Nephron (organoid): ENCODE data around the gene MAP6D1.

ENCODE experiments used
- H3K27ac Mint-ChIP-seq, 3 experiments: 2 replicates each; pipeline ENCODE4 v1.8.0; 2020; ENCODE audit warnings: mixed read lengths in 3 of 3, mild to moderate bottlenecking in 2 of 3, moderate library complexity in 1 of 3
- H3K27me3 Mint-ChIP-seq: 2 replicates; pipeline ENCODE4 v1.8.0; 2021; ENCODE audit warnings: low read depth, mild to moderate bottlenecking, moderate library complexity, mixed read lengths
- H3K36me3 Mint-ChIP-seq: 2 replicates; pipeline ENCODE4 v1.8.0; 2020; ENCODE audit warnings: low read depth, mixed read lengths
- H3K4me1 Mint-ChIP-seq: 2 replicates; pipeline ENCODE4 v1.8.0; 2020; ENCODE audit warnings: mixed read lengths
- H3K4me3 Mint-ChIP-seq, 3 experiments: 2 replicates each; pipeline ENCODE4 v1.8.0; 2020; ENCODE audit warnings: mild to moderate bottlenecking in 3 of 3, mixed read lengths in 3 of 3, moderate library complexity in 2 of 3
- H3K9me3 Mint-ChIP-seq: 2 replicates; pipeline ENCODE4 v1.8.0; 2020; ENCODE audit warnings: mixed read lengths
- TF ChIP-seq, protein P1 (sequence below), 3 experiments: fragments of 200-600 bp; sonication (generic); IDR thresholded peaks; one replicate each; pipeline ENCODE4 v1.5.0; 2021; ENCODE audit warnings: antibody characterized with exemption in 3 of 3; ENCODE audit not compliant: unreplicated experiment in 3 of 3

The MAP6D1 gene

DNA sequence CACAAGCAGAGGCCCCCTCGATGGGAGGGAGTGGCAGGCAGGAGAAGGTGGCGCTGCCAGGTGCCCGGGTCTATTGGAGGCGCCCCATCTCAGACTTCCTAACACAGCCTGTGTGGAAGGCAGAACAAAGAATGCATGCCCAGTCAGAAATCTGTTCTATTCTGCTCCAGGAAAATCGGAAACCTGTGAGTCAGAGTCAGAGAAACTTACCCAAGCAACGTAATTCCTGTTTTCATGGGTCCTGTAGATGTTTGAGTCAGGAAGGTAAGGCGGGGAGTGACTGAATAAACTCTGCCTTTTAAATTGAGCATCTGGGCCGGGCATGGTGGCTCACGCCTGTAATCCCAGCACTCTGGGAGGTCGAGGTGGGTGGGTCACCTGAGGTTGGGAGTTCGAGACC is 13.7 kb downstream of the MAP6D1 start:
- H3K36me3 Mint-ChIP-seq: peaks cover 59% of the 10 kb centered on the region
- H3K4me3 Mint-ChIP-seq: no peak overlapping the region
- peaks cover 21% of the 10 kb centered on the region for H3K4me1 Mint-ChIP-seq
- H3K9me3 Mint-ChIP-seq: no peaks in the 10 kb centered on the region
- TF ChIP-seq, protein P1, sequence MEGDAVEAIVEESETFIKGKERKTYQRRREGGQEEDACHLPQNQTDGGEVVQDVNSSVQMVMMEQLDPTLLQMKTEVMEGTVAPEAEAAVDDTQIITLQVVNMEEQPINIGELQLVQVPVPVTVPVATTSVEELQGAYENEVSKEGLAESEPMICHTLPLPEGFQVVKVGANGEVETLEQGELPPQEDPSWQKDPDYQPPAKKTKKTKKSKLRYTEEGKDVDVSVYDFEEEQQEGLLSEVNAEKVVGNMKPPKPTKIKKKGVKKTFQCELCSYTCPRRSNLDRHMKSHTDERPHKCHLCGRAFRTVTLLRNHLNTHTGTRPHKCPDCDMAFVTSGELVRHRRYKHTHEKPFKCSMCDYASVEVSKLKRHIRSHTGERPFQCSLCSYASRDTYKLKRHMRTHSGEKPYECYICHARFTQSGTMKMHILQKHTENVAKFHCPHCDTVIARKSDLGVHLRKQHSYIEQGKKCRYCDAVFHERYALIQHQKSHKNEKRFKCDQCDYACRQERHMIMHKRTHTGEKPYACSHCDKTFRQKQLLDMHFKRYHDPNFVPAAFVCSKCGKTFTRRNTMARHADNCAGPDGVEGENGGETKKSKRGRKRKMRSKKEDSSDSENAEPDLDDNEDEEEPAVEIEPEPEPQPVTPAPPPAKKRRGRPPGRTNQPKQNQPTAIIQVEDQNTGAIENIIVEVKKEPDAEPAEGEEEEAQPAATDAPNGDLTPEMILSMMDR (IDR thresholded peaks at IDR 0.05; ENCODE audit: unreplicated experiment in 3 of 3): no peak
- H3K27ac Mint-ChIP-seq: no peak overlapping the region
- no peaks in the 10 kb centered on the region for H3K27me3 Mint-ChIP-seq

DNA sequence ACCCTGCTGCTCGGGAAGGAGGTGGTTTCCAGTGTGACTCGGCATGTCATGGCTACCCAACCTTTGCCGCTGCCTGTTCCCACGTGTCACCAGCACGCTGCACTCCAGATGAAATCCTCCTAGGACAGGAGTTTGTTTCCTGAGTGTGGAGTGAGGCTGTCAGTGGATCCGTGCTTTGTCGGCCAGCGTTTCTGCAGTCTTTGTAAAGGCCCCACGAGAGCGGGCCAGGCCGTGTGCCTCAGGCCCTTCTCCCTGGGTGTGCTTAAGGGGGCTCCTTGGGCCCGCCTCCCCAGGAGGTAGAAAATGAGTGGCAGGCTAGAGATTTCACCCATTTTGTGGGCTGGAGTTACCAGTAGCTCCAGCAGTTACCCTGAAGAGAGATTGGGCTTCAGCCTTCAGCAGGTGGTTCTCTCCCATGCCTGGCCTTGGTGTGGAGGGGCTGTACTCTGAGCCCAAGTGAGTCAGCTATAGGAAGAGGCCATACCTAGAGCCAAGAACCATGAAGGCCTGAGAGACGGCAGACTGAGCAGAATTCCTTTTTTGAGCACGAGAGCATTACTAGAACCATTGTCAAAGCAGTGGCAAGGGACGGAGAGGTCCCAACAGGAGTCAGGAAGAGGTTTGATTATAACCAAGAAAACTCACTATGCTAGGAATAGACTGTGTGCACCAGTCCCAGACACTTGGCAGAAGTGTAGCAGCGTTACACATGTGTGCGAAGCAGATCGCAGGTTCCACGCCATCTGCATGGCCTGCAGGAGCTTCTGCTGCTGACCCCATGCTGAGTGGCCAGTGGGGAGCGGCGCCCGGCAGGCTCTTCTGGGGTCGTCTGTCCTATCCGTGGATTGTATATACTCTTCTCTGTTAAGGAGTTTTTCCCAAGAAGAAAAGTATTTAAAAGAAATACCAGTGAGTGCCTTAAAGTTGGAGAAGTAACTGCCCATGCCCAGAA is 14.5 kb downstream of the MAP6D1 start:
- Mint-ChIP-seq H3K9me3 (no peaks in the 10 kb centered on the region), H3K4me3 (no peak overlapping the region), H3K27ac (no peak overlapping the region), H3K27me3 (no peaks in the 10 kb centered on the region), H3K36me3 (peaks cover 60% of the 10 kb centered on the region), H3K4me1 (peaks cover 23% of the 10 kb centered on the region)
- TF ChIP-seq, protein P1 (IDR thresholded peaks at IDR 0.05; ENCODE audit: unreplicated experiment in 3 of 3): no peak

DNA sequence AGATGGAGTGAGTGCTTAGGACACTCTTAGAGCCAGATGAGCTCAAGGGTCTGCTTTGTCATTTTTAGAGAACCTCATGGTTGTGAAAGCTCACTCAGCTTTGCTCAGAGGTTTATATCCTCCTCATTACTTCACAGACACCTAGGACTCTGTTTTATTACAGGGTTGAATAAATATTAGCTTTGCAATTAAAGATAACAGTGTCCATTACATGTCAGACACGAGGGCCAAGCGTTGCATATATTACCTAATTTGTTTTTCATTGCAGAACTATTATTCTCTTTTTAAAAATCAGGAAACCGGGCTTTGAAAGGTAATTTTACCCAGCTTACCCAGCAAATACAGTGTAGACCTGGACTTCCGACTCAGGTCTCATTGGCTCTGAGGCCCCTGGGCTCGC is 16.1 kb downstream of the MAP6D1 start:
- H3K36me3 Mint-ChIP-seq: peaks cover 67% of the 10 kb centered on the region
- no peaks in the 10 kb centered on the region for H3K27me3 Mint-ChIP-seq
- no peak overlapping the region for H3K4me3 Mint-ChIP-seq
- no peak overlapping the region for H3K27ac Mint-ChIP-seq
- TF ChIP-seq, protein P1 (IDR thresholded peaks at IDR 0.05; ENCODE audit: unreplicated experiment in 3 of 3): no peak
- H3K4me1 Mint-ChIP-seq: peaks cover 23% of the 10 kb centered on the region
- H3K9me3 Mint-ChIP-seq: no peaks in the 10 kb centered on the region

DNA sequence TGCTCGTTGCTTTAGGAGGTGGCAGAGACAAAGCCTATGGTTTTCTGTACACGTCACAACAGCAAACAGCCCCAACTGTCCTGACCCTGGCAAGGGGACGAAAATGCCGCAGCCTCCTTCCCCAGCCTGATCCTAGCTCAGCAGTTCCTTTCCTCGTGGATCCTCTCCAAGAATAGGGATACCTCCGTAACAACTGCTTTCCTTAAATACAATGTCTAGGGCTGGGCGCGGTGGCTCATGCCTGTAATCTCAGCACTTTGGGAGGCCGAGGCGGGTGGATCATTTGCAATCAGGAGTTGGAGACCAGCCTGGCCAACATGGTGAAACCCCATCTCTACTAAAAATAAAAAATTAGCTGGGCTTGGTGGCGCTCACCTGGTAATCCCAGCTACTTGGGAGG is 17.0 kb downstream of the MAP6D1 start:
- no peaks in the 10 kb centered on the region for H3K9me3 Mint-ChIP-seq
- H3K4me1 Mint-ChIP-seq: peaks cover 23% of the 10 kb centered on the region
- no peaks in the 10 kb centered on the region for H3K27me3 Mint-ChIP-seq
- TF ChIP-seq, protein P1 (IDR thresholded peaks at IDR 0.05; ENCODE audit: unreplicated experiment in 3 of 3): no peak
- peak overlapping the region in 2 of 3 experiments; percentile 40 to 63 for H3K27ac Mint-ChIP-seq
- no peak overlapping the region for H3K4me3 Mint-ChIP-seq
- H3K36me3 Mint-ChIP-seq: peaks cover 74% of the 10 kb centered on the region

DNA sequence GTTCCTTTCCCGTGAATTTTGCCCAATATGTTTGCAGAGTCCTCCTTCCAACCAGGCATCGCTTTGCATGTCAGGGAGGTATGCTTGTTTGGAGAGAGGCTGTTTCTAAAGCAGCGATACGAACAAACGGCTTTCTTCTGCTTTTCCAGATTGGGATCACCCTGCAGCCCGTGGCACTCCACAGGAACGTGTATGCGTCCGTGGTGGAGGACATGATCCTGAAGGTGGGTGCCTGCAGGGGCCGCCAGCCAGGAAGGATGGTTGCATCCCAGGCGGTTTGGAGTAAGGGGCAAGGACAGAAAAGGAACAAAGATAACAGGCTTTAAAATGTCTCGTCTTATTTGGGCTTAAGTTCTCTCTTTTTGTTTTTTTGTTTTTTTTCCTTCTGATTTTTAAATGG is 17.5 kb downstream of the MAP6D1 start:
- Mint-ChIP-seq H3K27me3 (no peaks in the 10 kb centered on the region), H3K9me3 (no peaks in the 10 kb centered on the region), H3K4me1 (peaks cover 27% of the 10 kb centered on the region), H3K27ac (peak overlapping the region in 2 of 3 experiments; percentile 40 to 63), H3K36me3 (peaks cover 75% of the 10 kb centered on the region), H3K4me3 (no peak overlapping the region)
- TF ChIP-seq, protein P1 (IDR thresholded peaks at IDR 0.05; ENCODE audit: unreplicated experiment in 3 of 3): no peak
